Neuronal stem cell (in vitro differentiated cells): Measurements from ENCODE around the gene ATP6V0E1. TPM values are rescaled to one million over a fixed set of nuclear protein-coding genes. Genes with fewer than 3 reads are reported as not detected.
"Not testable (repeated sequence)": the region's sequence is repeated elsewhere in the genome, so short reads cannot be mapped to it uniquely, and the experiment has no call there.

ENCODE experiments used
- DNase-seq: peaks from one replicate; pipeline ENCODE4 v3.0.0-alpha.2; 2013; ENCODE audit warnings: low spot score
- H2AFZ ChIP-seq: one replicate; pipeline ENCODE4 v1.6.1; 2013; ENCODE audit warnings: mild to moderate bottlenecking, low read length, inconsistent platforms
- H2AK5ac ChIP-seq: 2 replicates; pipeline ENCODE4 v1.6.1; 2013; ENCODE audit warnings: low read depth, mild to moderate bottlenecking, inconsistent platforms, low read length, moderate library complexity, mixed read lengths
- H2BK120ac ChIP-seq: 2 replicates; pipeline ENCODE4 v1.6.1; 2013; ENCODE audit warnings: low read depth, mild to moderate bottlenecking, inconsistent platforms, low read length, moderate library complexity, mixed read lengths
- H2BK12ac ChIP-seq: one replicate; pipeline ENCODE4 v1.6.1; 2013; ENCODE audit warnings: low read length, inconsistent platforms
- H2BK15ac ChIP-seq: 2 replicates; pipeline ENCODE4 v1.6.1; 2013; ENCODE audit warnings: mild to moderate bottlenecking, low read length, inconsistent platforms, mixed read lengths
- H2BK5ac ChIP-seq: one replicate; pipeline ENCODE4 v1.6.1; 2013; ENCODE audit warnings: inconsistent platforms, mild to moderate bottlenecking, low read length, moderate library complexity
- H3K14ac ChIP-seq: one replicate; pipeline ENCODE4 v1.6.1; 2013; ENCODE audit warnings: low read length, inconsistent platforms
- H3K18ac ChIP-seq: 2 replicates; pipeline ENCODE4 v1.6.1; 2013; ENCODE audit warnings: low read length, inconsistent platforms
- H3K23ac ChIP-seq: 2 replicates; pipeline ENCODE4 v1.6.1; 2013; ENCODE audit warnings: low read depth, mild to moderate bottlenecking, mixed read lengths, low read length, inconsistent platforms; ENCODE audit not compliant: poor library complexity
- H3K27ac ChIP-seq: replicated peaks from 3 replicates; pipeline ENCODE4 v1.5.1; 2013; ENCODE audit warnings: low read length, inconsistent platforms
- H3K27me3 ChIP-seq, 3 experiments: 2 replicates each; pipeline ENCODE4 v1.6.1; 2013; ENCODE audit warnings: low read length in 3 of 3, mild to moderate bottlenecking in 2 of 3, inconsistent platforms in 1 of 3, low read depth in 1 of 3, mixed read lengths in 1 of 3, moderate library complexity in 1 of 3; ENCODE audit not compliant: control insufficient read depth in 3 of 3, insufficient read depth in 3 of 3
- H3K36me3 ChIP-seq, 2 donors: replicated peaks in 1 of 2; 2 replicates each; pipeline ENCODE4 v1.6.1; 2013; ENCODE audit warnings: low read length in 2 of 2; ENCODE audit not compliant: control insufficient read depth in 2 of 2, insufficient read depth in 2 of 2
- H3K4ac ChIP-seq: 2 replicates; pipeline ENCODE4 v1.6.1; 2013; ENCODE audit warnings: inconsistent platforms, mild to moderate bottlenecking, low read length, moderate library complexity
- H3K4me1 ChIP-seq, 2 donors: 1 replicate in 1 of 2; 2 replicates in 1 of 2; pipeline ENCODE4 v1.6.1; 2013; ENCODE audit warnings: low read length in 2 of 2, low read depth in 1 of 2; ENCODE audit not compliant: control insufficient read depth in 2 of 2, insufficient read depth in 1 of 2
- H3K4me2 ChIP-seq: one replicate; pipeline ENCODE4 v1.6.1; 2013; ENCODE audit warnings: mild to moderate bottlenecking, low read length, inconsistent platforms; ENCODE audit not compliant: insufficient read depth, poor library complexity, severe bottlenecking
- H3K4me3 ChIP-seq, 2 donors: 2 replicates each; pipeline ENCODE4 v1.5.1; 2013; ENCODE audit warnings: low read length in 2 of 2, mild to moderate bottlenecking in 2 of 2, inconsistent platforms in 1 of 2, moderate library complexity in 1 of 2
- H3K79me1 ChIP-seq: one replicate; pipeline ENCODE4 v1.6.1; 2013; ENCODE audit warnings: low read depth, mild to moderate bottlenecking, inconsistent platforms, low read length, moderate library complexity
- H3K9ac ChIP-seq: one replicate; pipeline ENCODE4 v1.6.1; 2013; ENCODE audit warnings: mild to moderate bottlenecking, low read depth, low read length, inconsistent platforms; ENCODE audit not compliant: poor library complexity
- H3K9me3 ChIP-seq, 2 donors: replicated peaks in 1 of 2; 2 replicates each; pipeline versions ENCODE3 to v1.6.1; 2013; ENCODE audit warnings: low read length in 2 of 2, mild to moderate bottlenecking in 2 of 2, inconsistent platforms in 1 of 2, low read depth in 1 of 2, mixed read lengths in 1 of 2, moderate library complexity in 1 of 2; ENCODE audit not compliant: control insufficient read depth in 2 of 2, insufficient read depth in 1 of 2
- H4K8ac ChIP-seq: one replicate; pipeline ENCODE4 v1.6.1; 2013; ENCODE audit warnings: low read depth, mild to moderate bottlenecking, inconsistent platforms, low read length, moderate library complexity
- H4K91ac ChIP-seq: one replicate; pipeline ENCODE4 v1.6.1; 2013; ENCODE audit warnings: low read length, low read depth, mild to moderate bottlenecking, inconsistent platforms; ENCODE audit not compliant: poor library complexity
- WGBS, 2 donors: extraction: QIAGEN DNeasy Blood & Tissue Kit; methylation state at CpG; one replicate each; pipeline ENCODE4 v1.1.7; 2013; ENCODE audit warnings: missing lambda C conversion rate in 2 of 2, mixed read lengths in 1 of 2; ENCODE audit not compliant: insufficient read length in 2 of 2, insufficient replicate concordance in 1 of 2; ENCODE audit errors: extremely low coverage in 2 of 2; 5-methylcytosine and 5-hydroxymethylcytosine counted together
- small RNA-seq: library from polyadenylated mRNA; stranded (forward); fragments of <200 nt; extraction: miRNeasy Mini kit (QIAGEN cat#:217004); gene quantifications from one replicate; pipeline ENCODE3, GENCODE V24; 2013; ENCODE audit not compliant: insufficient read depth

ATP6V0E1 gene

DNA sequence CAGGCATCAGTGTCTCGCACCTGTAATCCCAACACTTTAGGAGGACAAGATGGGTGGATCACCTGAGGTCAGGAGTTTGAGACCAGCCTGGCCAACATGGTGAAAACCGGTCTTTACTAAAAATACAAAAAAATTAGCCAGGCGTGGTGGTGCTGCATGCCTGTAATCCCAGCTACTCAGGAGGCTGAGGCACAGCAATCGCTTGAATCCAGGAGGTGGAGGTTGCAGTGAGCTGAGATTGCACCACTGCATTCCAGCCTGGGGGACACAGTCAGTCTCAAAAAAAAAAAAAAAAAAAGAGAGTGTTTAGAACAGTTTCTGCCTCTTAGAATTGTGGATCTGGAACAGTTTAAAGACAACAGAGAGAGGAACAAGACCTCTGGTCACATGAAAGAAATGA, 92.9 kb downstream of the ATP6V0E1 start:
- H3K4me2 ChIP-seq, H3K9ac ChIP-seq, H3K4me3 ChIP-seq, H2AFZ ChIP-seq, H2AK5ac ChIP-seq, H3K4ac ChIP-seq, H3K4me1 ChIP-seq, H3K23ac ChIP-seq, H3K36me3 ChIP-seq, H3K27ac ChIP-seq, H4K8ac ChIP-seq, H3K79me1 ChIP-seq, H2BK120ac ChIP-seq, H3K27me3 ChIP-seq, H2BK5ac ChIP-seq, H4K91ac ChIP-seq, H3K9me3 ChIP-seq, H3K14ac ChIP-seq, DNase-seq, H2BK15ac ChIP-seq, H3K18ac ChIP-seq, H2BK12ac ChIP-seq: not testable (repeated sequence)
- no CpG with 5 or more reads among the region's 4 CpGs for WGBS, 2 donors

DNA sequence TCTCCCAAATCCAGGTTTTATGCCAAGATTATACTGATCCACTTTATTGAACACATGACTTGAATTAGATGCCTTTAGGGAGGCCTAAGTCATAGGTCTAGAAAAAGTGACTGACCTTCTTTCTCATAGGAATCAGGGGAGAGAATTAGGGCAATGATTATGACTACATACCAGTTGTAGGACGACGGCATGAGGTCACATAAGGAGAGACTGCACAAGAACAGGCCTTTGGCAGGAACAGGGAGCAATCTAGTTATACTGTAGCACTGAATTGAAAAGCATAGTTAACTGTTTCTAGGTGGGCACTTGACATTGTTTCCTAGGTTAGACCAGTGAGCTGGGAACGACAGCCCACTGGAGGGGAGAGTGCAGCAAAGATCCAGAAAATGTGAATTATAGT, 95.3 kb downstream of the ATP6V0E1 start:
- Histone ChIP-seq H2AK5ac (no peak overlapping the region), H4K91ac (no peak overlapping the region), H2AFZ (no peak overlapping the region)

More for the DNA sequence above, 95.3 kb downstream of the ATP6V0E1 start:
- Histone ChIP-seq H3K18ac (no peak overlapping the region), H2BK120ac (no peak overlapping the region), H4K8ac (no peak overlapping the region), H3K27ac (no peak overlapping the region), H3K23ac (no peak overlapping the region), H3K4me3 (no peak overlapping the region), H3K9me3 (no peaks in the 10 kb centered on the region), H3K27me3 (no peaks in the 10 kb centered on the region), H3K14ac (no peak overlapping the region), H3K9ac (no peak overlapping the region), H3K4ac (no peak overlapping the region), H2BK5ac (no peak overlapping the region), H3K79me1 (no peaks in the 10 kb centered on the region), H2BK12ac (no peak overlapping the region), H3K4me2 (no peak overlapping the region), H2BK15ac (no peak overlapping the region), H3K36me3 (peaks cover 0 to under 1% of the 10 kb centered on the region in 2 donors), H3K4me1 (no peaks in the 10 kb centered on the region)
- no peak for DNase-seq
- no CpG with 5 or more reads among the region's 3 CpGs for WGBS, 2 donors

Small RNAs within 50 kb of the gene (small RNA-seq; reads per million reads assigned to genes)
- gene RF00019 = not detected
- gene SNORA74B = 80.0 reads per million, percentile 95 among the genes with 10 or more reads in this experiment
